Measurements from ENCODE around the gene RXRA.

The RXRA gene

GRCh38 chr9:134420974-134421432 lies 94.7 kb downstream of the RXRA start:
- DNase-seq, result no peak

GRCh38 chr9:134421888-134422287 lies 95.6 kb downstream of the RXRA start:
- no peak for DNase-seq

GRCh38 chr9:134422301-134423090 lies 96.2 kb downstream of the RXRA start:
- DNase-seq, result no peak

GRCh38 chr9:134423166-134423565 lies 96.9 kb downstream of the RXRA start:
- DNase-seq, result no peak

- no peak for DNase-seq
Observed at GRCh38 chr9:134423749-134424148, 97.5 kb downstream of the RXRA start.

- peak; percentile 73 for DNase-seq
Observed at GRCh38 chr9:134424818-134425217, 98.6 kb downstream of the RXRA start.

GRCh38 chr9:134425401-134425800 lies 99.1 kb downstream of the RXRA start:
- DNase-seq, result no peak

GRCh38 chr9:134425812-134426211 lies 99.6 kb downstream of the RXRA start:
- no peak for DNase-seq

- no peak for DNase-seq
Observed at GRCh38 chr9:134426436-134426835, 100.2 kb downstream of the RXRA start.

GRCh38 chr9:134427153-134427782 lies 101.0 kb downstream of the RXRA start:
- no peak for DNase-seq

GRCh38 chr9:134428559-134428958 lies 102.3 kb downstream of the RXRA start:
- no peak for DNase-seq

GRCh38 chr9:134429007-134429406 lies 102.8 kb downstream of the RXRA start:
- DNase-seq, result no peak

- no peak for DNase-seq
Observed at GRCh38 chr9:134429481-134429880, 103.2 kb downstream of the RXRA start.

- DNase-seq, result no peak
Observed at GRCh38 chr9:134431095-134431494, 104.8 kb downstream of the RXRA start.

GRCh38 chr9:134431626-134432025 lies 105.4 kb downstream of the RXRA start:
- DNase-seq, result no peak

GRCh38 chr9:134432471-134432870 lies 106.2 kb downstream of the RXRA start:
- no peak for DNase-seq

- no peak for DNase-seq
Observed at GRCh38 chr9:134433101-134433500, 106.8 kb downstream of the RXRA start.

GRCh38 chr9:134433909-134434882 lies 107.9 kb downstream of the RXRA start:
- DNase-seq, result no peak

GRCh38 chr9:134434894-134435506 lies 108.7 kb downstream of the RXRA start:
- peak; percentile 72 for DNase-seq

GRCh38 chr9:134435550-134436378 lies 109.5 kb downstream of the RXRA start:
- DNase-seq, result no peak

- DNase-seq, result no peak
Observed at GRCh38 chr9:134436379-134436762, 110.1 kb downstream of the RXRA start.

GRCh38 chr9:134436911-134437310 lies 110.7 kb downstream of the RXRA start:
- DNase-seq, result no peak

Data from NCI-H774 (cell line).